WERI-Rb-1 (cell line): ENCODE data around the gene SARNP.
A peak's percentile ranks its signal among the peaks of the same experiment; 100 is the strongest.
"Not testable (repeated sequence)": the region's sequence is repeated elsewhere in the genome, so short reads cannot be mapped to it uniquely, and the experiment has no call there.

Experiments
- DNase-seq: peaks from one replicate; pipeline ENCODE4 v3.0.0-alpha.2; 2020
- H3K27ac ChIP-seq: fragments of 250-450 bp; sonication (Bioruptor Pico); 2 replicates; pipeline ENCODE4 v1.5.1; 2020; ENCODE audit warnings: mild to moderate bottlenecking, moderate library complexity
- H3K27me3 ChIP-seq: fragments of 250-450 bp; sonication (Bioruptor Pico); 2 replicates; pipeline ENCODE4 v1.5.1; 2021; ENCODE audit warnings: mild to moderate bottlenecking, low read depth, moderate library complexity; ENCODE audit not compliant: insufficient read depth, severe bottlenecking
- H3K36me3 ChIP-seq: fragments of 250-450 bp; sonication (Bioruptor Pico); 2 replicates; pipeline ENCODE4 v1.5.1; 2020; ENCODE audit warnings: mild to moderate bottlenecking, moderate library complexity
- H3K4me3 ChIP-seq: 2 replicates; pipeline ENCODE4 v1.5.1; 2011; ENCODE audit warnings: low read depth, mild to moderate bottlenecking, control low read depth, low read length
- H3K9me3 ChIP-seq: fragments of 250-450 bp; sonication (Bioruptor Pico); 2 replicates; pipeline ENCODE4 v1.5.1; 2021; ENCODE audit warnings: mild to moderate bottlenecking, moderate library complexity; ENCODE audit not compliant: severe bottlenecking
- CTCF ChIP-seq: IDR thresholded peaks from 2 replicates; pipeline ENCODE4 v1.5.1; 2011; ENCODE audit warnings: low read depth, mild to moderate bottlenecking, control low read depth, inconsistent platforms, low read length

SARNP gene

GRCh38 chr12:55817345-55818139, at the start of gene SARNP, which contains the start of gene ORMDL2:
Gene SARNP, minus strand, starts transcription at chr12:55817724. Its CDS starts 23 bp downstream, at chr12:55817701.
Gene ORMDL2, plus strand, starts transcription at chr12:55818041. Its CDS starts 959 bp downstream, at chr12:55819000.
- Histone ChIP-seq H3K9me3 (no peaks in the 10 kb centered on the region), H3K4me3 (peak within 1 kb of the TSS; percentile 87), H3K27ac (peak within 1 kb of the TSS; percentile 83), H3K36me3 (peaks cover 73% of the 10 kb centered on the region), H3K27me3 (no peaks in the 10 kb centered on the region)
- no peak for TF ChIP-seq CTCF
- peak; percentile 98 for DNase-seq

- not testable (repeated sequence) for DNase-seq, H3K4me3 ChIP-seq, H3K9me3 ChIP-seq, H3K36me3 ChIP-seq, H3K27ac ChIP-seq, H3K27me3 ChIP-seq
Measured at GRCh38 chr12:55866454-55867004, 49.0 kb upstream of the SARNP start.

- no peak overlapping the region for H3K4me3 ChIP-seq
- H3K9me3 ChIP-seq: no peaks in the 10 kb centered on the region
- no peaks in the 10 kb centered on the region for H3K27me3 ChIP-seq
- H3K36me3 ChIP-seq: no peaks in the 10 kb centered on the region
- no peak for TF ChIP-seq CTCF
- DNase-seq: no peak
- no peak overlapping the region for H3K27ac ChIP-seq
Measured at GRCh38 chr12:55865327-55865726, 47.8 kb upstream of the SARNP start.

- not testable (repeated sequence) for H3K36me3 ChIP-seq, DNase-seq, H3K27ac ChIP-seq, H3K27me3 ChIP-seq, H3K9me3 ChIP-seq, H3K4me3 ChIP-seq
Measured at GRCh38 chr12:55862931-55863330, 45.4 kb upstream of the SARNP start.

GRCh38 chr12:55862286-55862685, 44.8 kb upstream of the SARNP start:
- no peak for TF ChIP-seq CTCF
- H3K36me3 ChIP-seq: no peaks in the 10 kb centered on the region
- no peak overlapping the region for H3K4me3 ChIP-seq
- DNase-seq: no peak
- H3K27me3 ChIP-seq: no peaks in the 10 kb centered on the region
- no peak overlapping the region for H3K27ac ChIP-seq
- H3K9me3 ChIP-seq: no peaks in the 10 kb centered on the region

GRCh38 chr12:55861871-55862270, 44.3 kb upstream of the SARNP start:
- no peaks in the 10 kb centered on the region for H3K36me3 ChIP-seq
- H3K4me3 ChIP-seq: no peak overlapping the region
- no peaks in the 10 kb centered on the region for H3K9me3 ChIP-seq
- no peak overlapping the region for H3K27ac ChIP-seq
- DNase-seq: no peak
- TF ChIP-seq CTCF: no peak
- H3K27me3 ChIP-seq: no peaks in the 10 kb centered on the region
